OCI-LY1 (cell line): ENCODE measurements around the gene TRAPPC2L.

Experiments used
- CTCF ChIP-seq: fragments of 200-600 bp; sonication (generic), shearing (Covaris generic); IDR thresholded peaks from 2 replicates; pipeline ENCODE4 v1.5.1; 2017; ENCODE audit warnings: mild to moderate bottlenecking, antibody characterized with exemption, low read length, moderate library complexity, mixed read lengths
- EZH2 ChIP-seq: fragments of 200-600 bp; sonication (generic), shearing (Covaris generic); IDR thresholded peaks from 2 replicates; pipeline ENCODE4 v1.8.0; 2017; ENCODE audit warnings: borderline replicate concordance, mixed run types, mild to moderate bottlenecking, antibody characterized with exemption, low read length, moderate library complexity, mixed read lengths

GRCh38 chr16:88835818-88836217, 21.1 kb upstream of the TRAPPC2L start:
- TF ChIP-seq CTCF = no peak
- no peak for TF ChIP-seq EZH2
